Measurements from ENCODE around the gene CDK8. TPM values are rescaled to one million over a fixed set of nuclear protein-coding genes. Genes with fewer than 3 reads are reported as not detected.

Gene CDK8
- total and polyA plus RNA-seq, 8 donors = 7.3 to 12.5 (median 9.9) TPM

DNA sequence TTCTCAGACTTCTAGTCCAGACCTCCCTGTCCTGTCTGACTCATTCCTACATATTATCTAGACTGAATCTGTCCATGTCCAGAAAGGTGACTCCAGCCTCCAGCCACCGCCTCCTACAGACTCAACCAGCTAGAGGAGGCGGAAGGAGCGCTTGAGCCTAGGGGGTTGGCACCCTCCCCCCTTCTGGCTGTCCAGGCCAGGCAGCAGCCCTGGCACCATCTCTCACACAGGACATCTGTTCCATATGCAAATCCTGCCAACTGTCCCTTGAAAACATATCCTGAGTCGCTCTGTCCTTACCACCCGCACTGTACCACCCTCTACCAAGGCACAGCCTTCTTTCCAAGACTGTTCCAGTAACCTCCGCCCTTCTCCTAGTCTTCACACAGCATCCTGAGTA lies 152.9 kb downstream of the CDK8 start:
- DNase-seq (no peak), ATAC-seq (no peak), FAIRE-seq (no peak)
- Histone ChIP-seq H3K9me3 (no peaks in the 10 kb centered on the region), H3K4me3 (no peak overlapping the region), H3K36me3 (peaks cover 0 to 6% (median 0%) of the 10 kb centered on the region in 3 donors), H3K27ac (no peak overlapping the region), H3K4me1 (peaks cover 0 to 5% (median 0%) of the 10 kb centered on the region in 3 donors), H3K27me3 (no peaks in the 10 kb centered on the region)
- intact Hi-C loops (cut with DNase I) = no loop called here
- TF ChIP-seq, protein P1, sequence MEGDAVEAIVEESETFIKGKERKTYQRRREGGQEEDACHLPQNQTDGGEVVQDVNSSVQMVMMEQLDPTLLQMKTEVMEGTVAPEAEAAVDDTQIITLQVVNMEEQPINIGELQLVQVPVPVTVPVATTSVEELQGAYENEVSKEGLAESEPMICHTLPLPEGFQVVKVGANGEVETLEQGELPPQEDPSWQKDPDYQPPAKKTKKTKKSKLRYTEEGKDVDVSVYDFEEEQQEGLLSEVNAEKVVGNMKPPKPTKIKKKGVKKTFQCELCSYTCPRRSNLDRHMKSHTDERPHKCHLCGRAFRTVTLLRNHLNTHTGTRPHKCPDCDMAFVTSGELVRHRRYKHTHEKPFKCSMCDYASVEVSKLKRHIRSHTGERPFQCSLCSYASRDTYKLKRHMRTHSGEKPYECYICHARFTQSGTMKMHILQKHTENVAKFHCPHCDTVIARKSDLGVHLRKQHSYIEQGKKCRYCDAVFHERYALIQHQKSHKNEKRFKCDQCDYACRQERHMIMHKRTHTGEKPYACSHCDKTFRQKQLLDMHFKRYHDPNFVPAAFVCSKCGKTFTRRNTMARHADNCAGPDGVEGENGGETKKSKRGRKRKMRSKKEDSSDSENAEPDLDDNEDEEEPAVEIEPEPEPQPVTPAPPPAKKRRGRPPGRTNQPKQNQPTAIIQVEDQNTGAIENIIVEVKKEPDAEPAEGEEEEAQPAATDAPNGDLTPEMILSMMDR (IDR thresholded peaks at IDR 0.05) = no peak
- WGBS, 2 donors = 84 to 94% methylated on average over 6 of the region's 6 CpGs

DNA sequence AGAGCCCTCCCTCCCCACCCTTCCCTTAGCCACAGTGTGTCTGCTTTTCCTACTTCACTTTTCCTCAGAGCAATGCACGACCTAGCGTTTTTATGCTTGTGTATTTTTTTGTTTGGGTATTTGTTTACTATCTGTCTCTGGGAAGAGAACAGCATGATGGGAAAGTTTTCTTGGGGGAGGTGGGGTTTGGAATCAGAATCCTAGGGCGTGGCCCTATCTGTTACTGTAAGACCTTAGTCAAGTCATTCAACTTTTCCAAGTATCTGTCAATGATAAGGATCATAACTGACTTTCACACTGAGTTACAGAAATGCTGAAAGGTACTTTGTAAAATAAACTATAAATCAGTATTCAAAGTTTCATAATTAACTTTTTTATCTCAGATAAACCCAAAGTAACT lies 157.3 kb downstream of the CDK8 start:
- Histone ChIP-seq H3K4me3 (no peak overlapping the region), H3K4me1 (no peaks in the 10 kb centered on the region), H3K36me3 (no peaks in the 10 kb centered on the region), H3K27me3 (no peaks in the 10 kb centered on the region), H3K9me3 (no peaks in the 10 kb centered on the region), H3K27ac (no peak overlapping the region)
- WGBS, 2 donors = 81 to 84% methylated on average over 3 of the region's 3 CpGs
- TF ChIP-seq, protein P1 (IDR thresholded peaks at IDR 0.05) = no peak
- no peak for ATAC-seq
- no peak for DNase-seq
- no peak for FAIRE-seq
- intact Hi-C loops (cut with DNase I) = no loop called here

DNA sequence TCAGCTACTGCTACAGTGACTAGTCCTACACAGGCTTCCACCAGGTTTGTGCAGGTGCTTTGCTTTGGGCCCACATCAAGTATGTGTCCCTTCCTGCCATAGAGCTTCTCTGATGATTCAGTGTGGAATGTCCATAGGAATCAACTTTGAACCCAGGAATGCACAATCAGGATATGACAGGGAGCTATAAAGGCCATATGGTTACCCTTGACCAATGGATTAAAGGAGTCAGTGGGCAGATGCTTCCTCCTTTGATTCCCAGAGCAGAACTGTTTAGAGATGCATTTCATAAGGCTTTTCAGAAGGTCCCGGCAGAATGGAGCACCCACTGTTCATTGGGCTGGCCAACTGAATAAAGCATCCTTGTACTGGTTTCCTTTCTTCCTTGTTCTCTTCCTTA lies 158.3 kb downstream of the CDK8 start:
- H3K27me3 ChIP-seq = no peaks in the 10 kb centered on the region
- ATAC-seq (no peak), FAIRE-seq (no peak), DNase-seq (no peak)
- no peak overlapping the region for H3K4me3 ChIP-seq
- H3K36me3 ChIP-seq = no peaks in the 10 kb centered on the region
- TF ChIP-seq, protein P1 (IDR thresholded peaks at IDR 0.05) = no peak
- intact Hi-C loops (cut with DNase I) = no loop called here
- WGBS, 2 donors = 45 to 72% methylated on average over 1 of the region's 1 CpG
- no peaks in the 10 kb centered on the region for H3K9me3 ChIP-seq
- no peak overlapping the region for H3K27ac ChIP-seq
- H3K4me1 ChIP-seq = no peaks in the 10 kb centered on the region

DNA sequence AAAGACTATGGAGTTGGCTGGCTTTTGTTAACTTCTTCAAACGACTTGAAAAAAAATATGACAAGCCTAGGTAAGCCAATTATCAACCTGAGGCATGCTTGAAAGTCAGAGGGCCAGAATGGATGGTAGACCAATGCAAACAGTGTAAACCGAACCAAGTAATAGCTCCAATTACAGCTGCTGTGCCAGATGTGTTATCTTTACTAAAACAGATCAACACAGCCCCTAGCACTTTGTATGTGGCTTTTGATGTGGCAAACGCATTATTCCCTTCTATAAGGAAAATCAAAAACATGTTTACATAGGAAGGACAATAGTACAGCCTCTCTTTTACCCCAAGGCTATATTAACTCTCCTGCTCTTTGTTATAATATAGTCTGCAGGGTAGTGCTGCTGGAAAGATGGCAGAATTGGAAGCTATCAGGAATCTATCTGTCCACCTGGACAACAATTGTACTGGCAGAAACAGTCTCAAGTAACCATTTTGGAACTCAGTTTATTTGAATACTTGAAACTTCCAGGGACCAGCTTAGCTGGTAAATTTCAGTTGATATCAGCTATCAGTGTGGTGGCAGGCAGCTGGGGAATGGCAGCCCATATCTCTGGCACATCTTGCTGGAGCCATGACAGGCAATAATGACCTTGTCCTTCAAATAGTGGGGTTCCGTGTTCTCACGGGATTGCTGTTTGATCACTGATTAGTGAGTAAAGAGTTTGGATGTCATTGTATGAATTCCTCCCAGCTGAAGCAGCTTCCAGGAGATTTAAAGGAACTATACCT lies 159.2 kb downstream of the CDK8 start:
- no peak overlapping the region for H3K4me3 ChIP-seq
- no peak for DNase-seq
- TF ChIP-seq, protein P1 (IDR thresholded peaks at IDR 0.05) = no peak
- ATAC-seq = peak in 1 of 4 donors; percentile 15
- 32 to 37% methylated on average over 5 of the region's 5 CpGs for WGBS, 2 donors
- intact Hi-C loops (cut with DNase I) = no loop called here
- no peaks in the 10 kb centered on the region for H3K36me3 ChIP-seq
- no peak overlapping the region for H3K27ac ChIP-seq
- H3K9me3 ChIP-seq = no peaks in the 10 kb centered on the region
- FAIRE-seq = no peak
- H3K27me3 ChIP-seq = no peaks in the 10 kb centered on the region
- no peaks in the 10 kb centered on the region for H3K4me1 ChIP-seq

DNA sequence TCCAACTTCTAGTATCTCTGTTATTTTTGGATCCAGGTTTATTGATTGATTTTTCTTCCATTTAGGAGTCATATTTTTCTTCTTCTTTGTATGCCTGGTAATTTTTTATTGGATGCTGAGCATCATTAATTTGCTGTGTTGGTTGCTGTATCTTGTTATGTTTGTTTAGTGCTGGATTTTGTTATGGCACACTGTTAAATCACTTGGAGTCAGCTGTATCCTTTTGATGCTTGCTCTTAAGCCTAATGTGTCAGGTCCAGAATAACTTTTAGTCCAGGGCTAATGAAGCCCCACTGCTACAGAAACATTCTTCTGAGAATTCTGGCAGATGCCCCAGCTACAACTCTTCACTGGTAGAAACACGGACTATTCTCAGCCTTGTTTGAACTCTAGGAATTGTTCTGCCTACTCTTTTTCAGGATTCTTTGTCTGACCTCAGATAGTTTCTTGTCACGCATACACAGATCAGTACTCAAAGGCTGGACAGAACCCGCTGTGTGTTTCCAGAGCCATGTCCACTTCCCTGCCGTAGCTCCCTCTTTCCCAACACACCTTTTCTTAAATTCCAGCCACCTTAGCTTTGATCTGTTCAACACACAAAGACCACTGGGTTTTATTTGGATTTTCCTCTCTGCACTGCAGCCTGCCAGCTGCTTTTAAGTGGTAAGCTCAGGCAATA lies 166.5 kb downstream of the CDK8 start:
- Histone ChIP-seq H3K27ac (no peak overlapping the region), H3K27me3 (no peaks in the 10 kb centered on the region), H3K4me1 (no peaks in the 10 kb centered on the region), H3K36me3 (no peaks in the 10 kb centered on the region), H3K9me3 (no peaks in the 10 kb centered on the region), H3K4me3 (no peak overlapping the region)
- TF ChIP-seq, protein P1 (IDR thresholded peaks at IDR 0.05) = no peak
- ATAC-seq (no peak), FAIRE-seq (no peak), DNase-seq (no peak)
- 78 to 85% methylated on average over 4 of the region's 4 CpGs for WGBS, 2 donors
- intact Hi-C loops (cut with DNase I) = no loop called here
